GM18502 (cell line): ENCODE measurements around the gene SUSD3.
A peak's percentile ranks its signal among the peaks of the same experiment; 100 is the strongest.
"Not testable (repeated sequence)": the region's sequence is repeated elsewhere in the genome, so short reads cannot be mapped to it uniquely, and the experiment has no call there.

ENCODE experiments used
- ATAC-seq: cut with Tn5 transposase; IDR thresholded peaks from one replicate; pipeline ENCODE4 v1.9.1; 2021; ENCODE audit warnings: mild to moderate bottlenecking; ENCODE audit not compliant: unreplicated experiment, poor library complexity

SUSD3 gene

GRCh38 chr9:93058355-93059010 lies at the start of gene SUSD3:
SUSD3 (plus strand) TSS chr9:93058701; CDS start chr9:93058743, 42 bp downstream.
- ATAC-seq = peak; percentile 45

- no peak for ATAC-seq
These were observed 49.0 kb upstream of the SUSD3 start for GRCh38 chr9:93009337-93010015.

- ATAC-seq = no peak
These were observed 48.4 kb upstream of the SUSD3 start for GRCh38 chr9:93010056-93010455.

GRCh38 chr9:93010704-93011103 lies 47.8 kb upstream of the SUSD3 start:
- no peak for ATAC-seq

GRCh38 chr9:93011114-93011513 lies 47.4 kb upstream of the SUSD3 start:
- ATAC-seq = no peak

- ATAC-seq = no peak
These were observed 45.3 kb upstream of the SUSD3 start for GRCh38 chr9:93012963-93013855.

- no peak for ATAC-seq
These were observed 44.5 kb upstream of the SUSD3 start for GRCh38 chr9:93013856-93014582.

- ATAC-seq = not testable (repeated sequence)
These were observed 43.3 kb upstream of the SUSD3 start for GRCh38 chr9:93015190-93015589.

- ATAC-seq = no peak
These were observed 40.9 kb upstream of the SUSD3 start for GRCh38 chr9:93017621-93018020.

GRCh38 chr9:93020151-93020550 lies 38.4 kb upstream of the SUSD3 start:
- ATAC-seq = no peak

- no peak for ATAC-seq
These were observed 37.5 kb upstream of the SUSD3 start for GRCh38 chr9:93020771-93021670.

GRCh38 chr9:93022066-93022465 lies 36.4 kb upstream of the SUSD3 start:
- no peak for ATAC-seq

- ATAC-seq = no peak
These were observed 35.6 kb upstream of the SUSD3 start for GRCh38 chr9:93022721-93023520.

GRCh38 chr9:93023521-93023815 lies 35.0 kb upstream of the SUSD3 start:
- ATAC-seq = no peak

GRCh38 chr9:93024646-93024910 lies 33.9 kb upstream of the SUSD3 start:
- ATAC-seq = no peak

- ATAC-seq = no peak
These were observed 33.4 kb upstream of the SUSD3 start for GRCh38 chr9:93024986-93025630.

GRCh38 chr9:93025736-93026135 lies 32.8 kb upstream of the SUSD3 start:
- no peak for ATAC-seq

GRCh38 chr9:93026640-93027039 lies 31.9 kb upstream of the SUSD3 start:
- ATAC-seq = no peak

- ATAC-seq = no peak
These were observed 30.8 kb upstream of the SUSD3 start for GRCh38 chr9:93027750-93028149.
